ENCODE results near the gene TGFBI. TPM values are rescaled to one million over a fixed set of nuclear protein-coding genes. Genes with fewer than 3 reads are reported as not detected.
A peak's percentile ranks its signal among the peaks of the same experiment; 100 is the strongest.

The TGFBI gene
- total RNA-seq, 4 donors from 2014 or later, result 7.3 to 63.5 (median 33.3) TPM

DNA sequence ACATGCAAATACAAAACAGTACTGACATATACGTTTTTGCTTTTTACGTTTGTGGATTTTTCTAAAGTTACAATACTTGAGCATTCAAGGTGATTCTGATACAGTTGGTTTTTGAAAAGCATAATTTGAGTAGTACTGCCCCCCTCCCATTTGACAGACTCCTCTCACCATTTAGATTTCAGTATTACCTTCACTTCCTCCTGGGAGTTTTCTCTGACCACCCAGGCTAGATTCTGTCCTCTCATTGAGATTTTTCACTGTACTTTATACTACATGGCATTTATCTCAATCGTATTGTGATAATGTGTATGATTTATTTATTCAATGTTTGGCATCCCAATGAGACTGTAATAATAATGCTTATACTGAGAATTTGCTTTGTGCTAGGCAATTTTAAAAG lies 71.1 kb downstream of the TGFBI start:
- WGBS, 2 donors, result 77 to 82% methylated on average over 3 of the region's 3 CpGs
- intact Hi-C loops (cut with DNase I), result no loop called here
- Histone ChIP-seq H3K9me3 (no peaks in the 10 kb centered on the region), H3K27ac (no peak overlapping the region), H3K27me3 (no peaks in the 10 kb centered on the region), H3K36me3 (no peaks in the 10 kb centered on the region), H3K4me1 (peaks cover 0 to 34% (median 13%) of the 10 kb centered on the region in 3 donors), H3K4me3 (no peak overlapping the region)
- DNase-seq, result no peak
- TF ChIP-seq, protein P1, sequence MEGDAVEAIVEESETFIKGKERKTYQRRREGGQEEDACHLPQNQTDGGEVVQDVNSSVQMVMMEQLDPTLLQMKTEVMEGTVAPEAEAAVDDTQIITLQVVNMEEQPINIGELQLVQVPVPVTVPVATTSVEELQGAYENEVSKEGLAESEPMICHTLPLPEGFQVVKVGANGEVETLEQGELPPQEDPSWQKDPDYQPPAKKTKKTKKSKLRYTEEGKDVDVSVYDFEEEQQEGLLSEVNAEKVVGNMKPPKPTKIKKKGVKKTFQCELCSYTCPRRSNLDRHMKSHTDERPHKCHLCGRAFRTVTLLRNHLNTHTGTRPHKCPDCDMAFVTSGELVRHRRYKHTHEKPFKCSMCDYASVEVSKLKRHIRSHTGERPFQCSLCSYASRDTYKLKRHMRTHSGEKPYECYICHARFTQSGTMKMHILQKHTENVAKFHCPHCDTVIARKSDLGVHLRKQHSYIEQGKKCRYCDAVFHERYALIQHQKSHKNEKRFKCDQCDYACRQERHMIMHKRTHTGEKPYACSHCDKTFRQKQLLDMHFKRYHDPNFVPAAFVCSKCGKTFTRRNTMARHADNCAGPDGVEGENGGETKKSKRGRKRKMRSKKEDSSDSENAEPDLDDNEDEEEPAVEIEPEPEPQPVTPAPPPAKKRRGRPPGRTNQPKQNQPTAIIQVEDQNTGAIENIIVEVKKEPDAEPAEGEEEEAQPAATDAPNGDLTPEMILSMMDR (IDR thresholded peaks at IDR 0.05), result no peak
- no peak for TF ChIP-seq POLR2A (IDR thresholded peaks at IDR 0.05)

DNA sequence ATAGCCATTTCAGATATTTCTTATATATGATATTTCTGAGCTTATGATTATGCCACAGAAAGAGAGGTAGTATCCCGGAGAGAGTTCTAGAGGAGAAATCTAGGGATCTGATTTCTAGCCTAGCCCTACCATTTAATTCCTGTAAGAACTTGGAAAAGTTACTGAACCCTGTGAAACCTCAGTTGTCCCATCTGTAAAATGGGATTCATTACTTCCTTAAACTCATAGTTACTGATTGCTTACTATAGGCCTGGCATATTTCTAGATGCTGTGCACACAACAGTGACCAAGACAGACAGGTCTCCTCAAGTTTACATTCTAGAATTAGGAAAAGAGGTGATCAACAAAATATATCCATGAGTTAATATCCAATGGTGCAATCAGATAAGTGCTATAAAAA lies 73.1 kb downstream of the TGFBI start:
- TF ChIP-seq, protein P1 (IDR thresholded peaks at IDR 0.05), result no peak
- TF ChIP-seq POLR2A (IDR thresholded peaks at IDR 0.05), result no peak
- Histone ChIP-seq H3K4me1 (peaks cover 0 to 16% (median 9%) of the 10 kb centered on the region in 3 donors), H3K27me3 (no peaks in the 10 kb centered on the region), H3K36me3 (no peaks in the 10 kb centered on the region), H3K27ac (no peak overlapping the region), H3K9me3 (no peaks in the 10 kb centered on the region), H3K4me3 (no peak overlapping the region)
- WGBS, 2 donors, result 78 to 95% methylated on average over 1 of the region's 1 CpG
- DNase-seq, result no peak
- intact Hi-C loops (cut with DNase I), result no loop called here

DNA sequence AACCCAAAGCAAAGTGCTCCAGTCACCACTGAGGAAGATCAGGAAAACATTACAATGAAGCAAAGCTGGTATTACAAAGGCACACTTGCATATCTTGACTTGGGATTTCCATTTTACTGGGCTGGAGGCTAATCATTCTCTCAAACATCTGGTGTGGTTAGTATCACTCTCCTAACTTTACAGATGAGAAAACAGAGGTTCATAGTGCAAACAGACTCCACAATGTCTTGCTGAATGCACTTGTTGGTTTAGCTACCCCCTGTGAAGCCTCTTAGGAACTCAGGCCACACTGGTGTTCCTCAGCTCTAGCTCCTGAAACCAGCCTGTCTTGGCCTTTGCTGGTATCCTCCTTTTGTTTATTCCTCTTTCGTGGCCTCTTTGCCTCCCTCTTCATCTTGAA lies 74.3 kb downstream of the TGFBI start:
- Histone ChIP-seq H3K4me1 (peaks cover 0 to 23% (median 9%) of the 10 kb centered on the region in 3 donors), H3K27ac (no peak overlapping the region), H3K27me3 (no peaks in the 10 kb centered on the region), H3K4me3 (no peak overlapping the region), H3K36me3 (no peaks in the 10 kb centered on the region), H3K9me3 (no peaks in the 10 kb centered on the region)
- no peak for TF ChIP-seq POLR2A (IDR thresholded peaks at IDR 0.05)
- TF ChIP-seq, protein P1 (IDR thresholded peaks at IDR 0.05), result no peak
- WGBS, 2 donors, result 82 to 96% methylated on average over 1 of the region's 1 CpG
- DNase-seq, result no peak
- intact Hi-C loops (cut with DNase I), result no loop called here

DNA sequence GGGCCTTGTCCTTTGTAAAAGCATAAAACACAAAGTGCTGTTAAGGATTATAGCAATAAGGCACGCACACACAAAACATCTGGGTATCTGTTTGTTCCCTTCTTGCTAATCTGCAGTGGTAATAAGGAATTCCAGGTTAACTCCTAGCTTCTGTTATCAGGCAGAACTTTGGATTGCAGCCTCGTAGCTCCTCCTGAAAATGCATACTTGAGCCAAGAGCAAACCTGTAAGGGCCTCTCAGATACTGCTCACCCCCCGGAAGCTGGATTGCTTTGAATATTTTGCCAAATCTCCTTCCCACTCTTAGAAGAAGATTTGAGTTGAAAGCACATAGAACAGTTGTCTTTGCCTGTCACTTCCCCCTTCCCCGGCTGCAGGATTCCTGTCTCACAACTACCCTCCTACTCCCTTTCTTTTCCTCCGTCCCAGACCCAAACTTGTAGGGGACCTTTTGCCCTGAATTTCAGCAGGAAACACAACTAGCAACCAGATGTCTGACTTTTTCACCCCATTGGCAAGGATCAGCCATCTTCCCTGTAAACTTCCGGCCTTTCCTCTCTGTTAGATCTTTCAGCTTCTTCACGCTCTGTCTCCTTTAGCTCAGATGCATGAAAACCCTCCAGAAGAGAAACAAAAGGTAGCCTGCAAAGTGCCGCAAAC lies 75.6 kb downstream of the TGFBI start:
- Histone ChIP-seq H3K4me1 (peaks cover 0 to 36% (median 15%) of the 10 kb centered on the region in 3 donors), H3K27ac (peak overlapping the region in 2 of 4 donors; percentile 9 to 40), H3K4me3 (no peak overlapping the region), H3K27me3 (no peaks in the 10 kb centered on the region), H3K36me3 (no peaks in the 10 kb centered on the region), H3K9me3 (no peaks in the 10 kb centered on the region)
- no peak for TF ChIP-seq POLR2A (IDR thresholded peaks at IDR 0.05)
- TF ChIP-seq, protein P1 (IDR thresholded peaks at IDR 0.05), result no peak
- WGBS, 2 donors, result 35 to 40% methylated on average over 8 of the region's 8 CpGs
- intact Hi-C loops (cut with DNase I), result no loop called here
- no peak for DNase-seq

DNA sequence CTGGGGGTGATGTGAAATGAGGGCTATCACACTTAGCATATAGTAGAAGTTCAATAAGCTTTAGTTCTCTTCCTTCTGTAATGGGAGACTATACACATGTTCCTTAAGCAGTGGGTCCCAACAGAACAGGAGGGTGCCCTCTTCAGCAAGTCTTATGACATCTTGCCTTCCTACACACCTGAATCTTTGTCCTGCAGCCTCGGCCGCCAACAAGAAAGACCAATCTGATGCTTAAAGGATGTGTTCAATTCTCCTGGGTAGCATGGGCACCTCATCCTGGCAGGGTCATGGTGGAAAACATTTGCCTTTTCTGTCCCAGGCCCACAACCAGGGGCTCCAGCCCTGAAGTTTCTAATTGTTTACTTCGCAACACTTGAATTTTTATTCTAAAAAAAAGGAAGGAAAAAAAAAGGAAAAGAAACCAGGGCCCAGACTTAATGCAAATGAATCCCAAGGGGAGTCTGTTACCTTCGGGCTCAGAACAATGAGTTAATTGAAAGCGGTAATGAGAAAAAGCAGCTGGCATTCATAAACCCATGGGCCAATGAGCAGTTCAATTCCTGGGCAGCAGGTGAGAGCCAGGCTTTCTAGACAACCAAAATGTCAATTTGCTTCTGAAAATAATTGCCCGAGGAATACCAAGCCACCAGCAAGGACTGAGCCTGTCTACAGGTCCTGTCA lies 77.7 kb downstream of the TGFBI start:
- no peaks in the 10 kb centered on the region for H3K27me3 ChIP-seq
- DNase-seq, result no peak
- TF ChIP-seq POLR2A (IDR thresholded peaks at IDR 0.05), result no peak
- TF ChIP-seq, protein P1 (IDR thresholded peaks at IDR 0.05), result no peak
- 79 to 86% methylated on average over 6 of the region's 6 CpGs for WGBS, 2 donors
- no peak overlapping the region for H3K4me3 ChIP-seq
- H3K9me3 ChIP-seq, result no peaks in the 10 kb centered on the region
- no peaks in the 10 kb centered on the region for H3K36me3 ChIP-seq
- intact Hi-C loops (cut with DNase I), result no loop called here
- H3K4me1 ChIP-seq, result peaks cover 0 to 36% (median 15%) of the 10 kb centered on the region in 3 donors
- no peak overlapping the region for H3K27ac ChIP-seq

Data from esophagus squamous epithelium (tissue), 5 donors.